GM12878 (cell line): ENCODE results near the gene FOXP1. TPM values are rescaled to one million over a fixed set of nuclear protein-coding genes. Genes with fewer than 3 reads are reported as not detected.
A peak's percentile ranks its signal among the peaks of the same experiment; 100 is the strongest.

Experiments used
- CBX5 ChIP-seq: sonication (generic); IDR thresholded peaks from 2 replicates; pipeline ENCODE4 v1.6.1; 2016; ENCODE audit warnings: low read depth, moderate library complexity, mild to moderate bottlenecking, inconsistent platforms
- CHD2 ChIP-seq: IDR thresholded peaks from 2 replicates; pipeline ENCODE4 v1.6.1; 2011; ENCODE audit warnings: low read depth, low read length, improper control_type of control experiment, borderline replicate concordance
- EGR1 ChIP-seq, 2 experiments: IDR thresholded peaks; 1 replicate in 1 of 2; 2 replicates in 1 of 2; pipeline ENCODE4 v1.6.1; 2011 to 2012; ENCODE audit warnings: low read depth in 2 of 2, low read length in 2 of 2, borderline replicate concordance in 1 of 2, mild to moderate bottlenecking in 1 of 2, moderate library complexity in 1 of 2
- FOXK2 ChIP-seq: fragments of 450-650 bp; IDR thresholded peaks from 2 replicates; pipeline ENCODE4 v1.6.1; 2017; ENCODE audit warnings: mild to moderate bottlenecking, moderate library complexity
- FOXM1 ChIP-seq: IDR thresholded peaks from 2 replicates; pipeline ENCODE4 v1.6.1; 2012; ENCODE audit warnings: low read depth, mild to moderate bottlenecking, inconsistent platforms, low read length, moderate library complexity
- HDAC2 ChIP-seq: fragments of 200-600 bp; sonication (generic); IDR thresholded peaks from 2 replicates; pipeline ENCODE4 v1.6.1; 2017
- JUNB ChIP-seq: IDR thresholded peaks from 2 replicates; pipeline ENCODE4 v1.6.1; 2016; ENCODE audit warnings: antibody characterized with exemption, mild to moderate bottlenecking
- KDM1A ChIP-seq: fragments of 200-600 bp; sonication (generic); IDR thresholded peaks from 2 replicates; pipeline ENCODE4 v1.6.1; 2016; ENCODE audit warnings: borderline replicate concordance
- MTA2 ChIP-seq: fragments of 450-650 bp; IDR thresholded peaks from 2 replicates; pipeline ENCODE4 v1.6.1; 2016; ENCODE audit warnings: low read depth, mild to moderate bottlenecking, moderate library complexity
- MTA3 ChIP-seq: IDR thresholded peaks from 2 replicates; pipeline ENCODE4 v1.6.1; 2012; ENCODE audit warnings: low read length, inconsistent platforms, borderline replicate concordance
- MXI1 ChIP-seq: fragments of 150-350 bp; IDR thresholded peaks from 2 replicates; pipeline ENCODE4 v1.6.1; 2011; ENCODE audit warnings: low read depth, mild to moderate bottlenecking, inconsistent platforms, low read length, improper control_type of control experiment
- MYB ChIP-seq: fragments of 150-350 bp; IDR thresholded peaks from 2 replicates; pipeline ENCODE4 v1.6.1; 2014; ENCODE audit warnings: mild to moderate bottlenecking, low read depth, low read length, borderline replicate concordance
- NR2C2 ChIP-seq: IDR thresholded peaks from 2 replicates; pipeline ENCODE4 v1.6.1; 2011; ENCODE audit warnings: borderline replicate concordance, low read depth; ENCODE audit not compliant: control insufficient read depth, insufficient read length
- PBX3 ChIP-seq: IDR thresholded peaks from 2 replicates; pipeline ENCODE4 v1.6.1; 2011; ENCODE audit warnings: mild to moderate bottlenecking, low read depth, low read length, moderate library complexity; ENCODE audit not compliant: insufficient replicate concordance
- POLR2AphosphoS2 ChIP-seq: IDR thresholded peaks from 2 replicates; pipeline ENCODE4 v1.6.1; 2011; ENCODE audit warnings: low read depth, mild to moderate bottlenecking, low read length, improper control_type of control experiment, moderate library complexity
- RBBP5 ChIP-seq: fragments of 200-600 bp; sonication (generic); conservative IDR thresholded peaks from 2 replicates; pipeline ENCODE4 v1.6.1; 2016
- RCOR1 ChIP-seq: conservative IDR thresholded peaks from 2 replicates; pipeline ENCODE4 v1.6.1; 2012; ENCODE audit warnings: low read depth, low read length, improper control_type of control experiment
- SIN3A ChIP-seq: IDR thresholded peaks from 2 replicates; pipeline ENCODE4 v1.6.1; 2012; ENCODE audit warnings: low read depth, low read length, improper control_type of control experiment
- SKIL ChIP-seq: fragments of 450-650 bp; IDR thresholded peaks from 2 replicates; pipeline ENCODE4 v1.6.1; 2017; ENCODE audit warnings: mild to moderate bottlenecking, low read depth, inconsistent platforms; ENCODE audit not compliant: poor library complexity, severe bottlenecking
- SRF ChIP-seq, 2 experiments: IDR thresholded peaks; 2 replicates each; pipeline ENCODE4 v1.6.1; 2011; ENCODE audit warnings: low read depth in 2 of 2, low read length in 2 of 2, mild to moderate bottlenecking in 1 of 2, moderate library complexity in 1 of 2
- TARDBP ChIP-seq: IDR thresholded peaks from 2 replicates; pipeline ENCODE4 v1.6.1; 2016; ENCODE audit warnings: borderline replicate concordance
- ZBTB11 ChIP-seq: fragments of 450-650 bp; formaldehyde crosslinking; IDR thresholded peaks from 2 replicates; pipeline ENCODE4 v1.5.0; 2022; ENCODE audit warnings: mild to moderate bottlenecking, missing genetic modification characterization
- ZNF24 ChIP-seq: fragments of 450-650 bp; IDR thresholded peaks from 2 replicates; pipeline ENCODE4 v1.6.1; 2017; ENCODE audit warnings: antibody characterized with exemption, mild to moderate bottlenecking
- ZNF622 ChIP-seq: fragments of 450-650 bp; IDR thresholded peaks from 2 replicates; pipeline ENCODE4 v1.6.1; 2017; ENCODE audit warnings: mild to moderate bottlenecking, inconsistent platforms
- ZZZ3 ChIP-seq: IDR thresholded peaks from 2 replicates; pipeline ENCODE4 v1.6.1; 2011; ENCODE audit warnings: low read depth; ENCODE audit not compliant: control insufficient read depth, insufficient read length
- polyA plus RNA-seq, 11 experiments: library from polyadenylated mRNA; depleted of rRNA in 4 of 11; unstranded in 6 of 11; stranded (reverse) in 5 of 11; fragments of >200 nt; fragmentation: Nextera tagmentation in 4 of 11; fragmentation: Illumina TruSeq in 1 of 11; extraction: Ambion mirVana in 4 of 11; extraction: Trizol in 1 of 11; gene quantifications; 1 replicate in 1 of 11; 2 replicates in 10 of 11; pipeline versions ENCODE4 v1.2.1 to v1.2.3, GENCODE V29; 2011 to 2016; ENCODE audit warnings: inconsistent platforms in 2 of 11, missing spikeins in 2 of 11, low read depth in 1 of 11
- total RNA-seq, 4 experiments: library from RNA; depleted of rRNA in 3 of 4; stranded (reverse); fragments of >200 nt in 3 of 4; fragmentation: Illumina TruSeq in 1 of 4; extraction: Trizol in 1 of 4; gene quantifications; 2 replicates each; pipeline versions ENCODE4 v1.2.1 to v1.2.3, GENCODE V29; 2013 to 2021

The FOXP1 gene
- total and polyA plus RNA-seq, 10 of the 15 experiments (the other 5 are each of a cell fraction or from before 2014, with no cell fraction given): 0.05 to 1.6 (median 0.20) TPM; not detected in 1

GRCh38 chr3:71087143-71088018 is 496.1 kb downstream of the FOXP1 start (continued):
- no peak for TF ChIP-seq MXI1
- no peak for TF ChIP-seq KDM1A
- no peak for TF ChIP-seq TARDBP
- peak; percentile 70 for TF ChIP-seq PBX3
- no peak for TF ChIP-seq FOXK2
- peak; percentile 99 for TF ChIP-seq FOXM1
- no peak for TF ChIP-seq CHD2
- peak; percentile 69 for TF ChIP-seq MTA2
- no peak for TF ChIP-seq SIN3A
- no peak for TF ChIP-seq POLR2AphosphoS2
- TF ChIP-seq HDAC2: no peak
- TF ChIP-seq ZBTB11 (CRISPR knock-in tag): no peak
- TF ChIP-seq MYB: no peak
- TF ChIP-seq MTA3: peak; percentile 98
- TF ChIP-seq ZZZ3: no peak
- no peak for TF ChIP-seq ZNF622
- no peak for TF ChIP-seq ZNF24
- TF ChIP-seq RCOR1: 0 out of 2 replicates have a peak, but pooled peaks have one; percentile 73
- TF ChIP-seq SRF (IDR thresholded peaks at IDR 0.05; ENCODE audit: low read depth in 2 of 2, low read length in 2 of 2): peak in 1 of 2 experiments; percentile 76; a peak in 1 of 4 replicates
- TF ChIP-seq EGR1 (IDR thresholded peaks at IDR 0.05; ENCODE audit: borderline replicate concordance in 1 of 2, low read depth in 2 of 2, low read length in 2 of 2): no peak
- peak; percentile 97 for TF ChIP-seq JUNB
- no peak; the same call in 1 of the 2 replicates for TF ChIP-seq CBX5
- TF ChIP-seq SKIL: peak; percentile 71
- no peak for TF ChIP-seq RBBP5
- TF ChIP-seq NR2C2: no peak
